COLO829 (cell line): ENCODE results near the gene POU2AF1.
"Not testable (repeated sequence)": the region's sequence is repeated elsewhere in the genome, so short reads cannot be mapped to it uniquely, and the experiment has no call there.

Source experiments
- DNase-seq: peaks from one replicate; pipeline ENCODE4 v3.0.0; 2012; ENCODE audit warnings: low spot score

POU2AF1 gene

DNA sequence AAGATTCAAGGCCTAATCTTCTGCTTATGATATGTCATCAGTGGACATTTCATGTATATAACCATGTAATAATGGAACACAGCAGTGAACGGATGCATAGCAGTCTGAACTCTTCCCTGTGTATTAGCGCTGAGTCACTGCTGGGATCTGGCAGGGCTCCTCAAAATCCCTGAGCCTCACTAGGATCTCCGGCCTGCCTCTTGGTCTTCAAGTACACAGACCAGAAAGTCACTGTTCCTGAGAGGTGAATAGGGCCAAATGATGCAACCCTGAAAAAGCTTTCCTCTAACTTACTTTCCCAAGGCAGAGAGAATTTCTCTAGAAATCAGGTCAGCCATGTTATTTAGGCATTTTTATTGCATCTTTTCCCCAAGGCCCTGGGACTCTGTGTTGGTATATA is 35.0 kb downstream of the POU2AF1 start:
- DNase-seq = no peak

DNA sequence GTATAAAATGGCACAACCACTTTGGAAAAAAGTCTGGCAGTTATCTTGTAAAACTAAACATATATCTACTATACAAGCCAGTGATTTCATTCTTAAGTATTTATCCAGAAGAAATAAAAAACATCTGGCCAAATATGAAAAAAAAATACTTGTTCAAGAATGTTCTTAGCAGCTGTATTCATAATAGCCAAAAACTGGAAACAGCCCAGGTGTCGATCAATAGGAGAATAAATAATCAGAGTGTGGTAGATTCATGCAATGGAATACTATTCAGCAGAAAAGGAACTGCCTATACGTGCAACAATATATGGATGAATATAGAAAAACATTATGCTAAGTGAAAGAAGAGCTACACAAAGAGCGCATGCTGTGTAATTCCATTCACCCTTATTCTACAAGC is 36.7 kb downstream of the POU2AF1 start:
- no peak for DNase-seq

DNA sequence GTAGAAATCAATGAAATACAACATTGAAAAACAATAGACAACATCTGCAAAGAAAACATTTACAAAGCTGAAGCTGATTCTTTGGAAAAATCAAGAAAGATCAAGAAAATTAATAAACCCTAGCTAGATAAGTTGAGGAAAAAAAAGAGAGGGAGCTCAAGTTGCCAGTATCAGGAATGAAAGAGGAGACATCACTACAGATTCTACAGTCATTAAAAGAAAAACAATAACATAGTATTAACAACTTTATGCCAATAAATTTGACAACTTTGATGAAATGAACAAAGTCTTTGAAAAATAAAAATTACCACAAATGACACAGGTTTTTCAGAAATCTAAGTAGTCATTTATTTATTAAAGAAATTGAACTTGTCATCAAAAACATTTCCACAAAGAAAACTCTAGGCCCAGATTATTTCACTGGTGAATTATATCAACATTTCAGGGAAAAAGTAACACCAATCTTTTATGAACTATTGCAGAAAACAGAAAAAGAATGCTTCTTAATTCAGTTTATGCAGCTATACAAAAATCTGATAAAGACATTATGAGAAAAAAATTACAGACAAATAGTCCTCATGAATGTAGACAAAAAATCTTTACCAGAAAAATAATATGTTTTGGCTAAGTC is 39.2 kb downstream of the POU2AF1 start:
- DNase-seq = no peak

DNA sequence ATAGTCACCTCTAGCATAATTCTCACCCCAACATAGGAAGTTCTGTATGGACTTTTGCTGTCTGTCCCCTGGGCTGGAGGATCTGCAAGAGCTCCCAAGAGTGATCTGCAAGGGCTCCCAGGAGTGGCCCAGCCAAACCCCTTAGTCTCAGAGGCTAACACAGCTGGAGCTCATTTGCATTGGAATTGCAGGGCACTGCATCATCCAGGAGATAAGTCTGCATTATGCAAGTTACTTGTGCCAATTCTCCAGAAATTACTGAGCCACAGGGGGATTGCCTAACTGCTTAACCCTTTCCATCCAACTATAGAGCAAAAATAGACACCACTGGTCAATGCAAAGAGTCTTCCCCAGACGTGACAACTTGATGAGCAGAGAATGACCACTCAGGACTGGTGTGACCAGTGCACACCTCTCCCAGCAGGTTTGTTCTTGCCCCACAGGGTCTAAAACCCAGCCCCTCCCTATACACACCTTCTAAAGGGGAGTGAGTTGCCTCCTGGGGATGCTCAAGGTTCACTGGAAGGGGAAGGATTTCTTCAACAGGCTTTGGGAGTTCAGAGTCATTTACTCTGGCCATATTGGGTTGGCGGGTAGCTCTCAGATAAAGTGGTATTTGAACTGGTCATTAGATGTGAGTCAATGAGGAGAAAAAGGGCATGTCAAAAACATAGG is 42.4 kb downstream of the POU2AF1 start:
- DNase-seq = no peak

DNA sequence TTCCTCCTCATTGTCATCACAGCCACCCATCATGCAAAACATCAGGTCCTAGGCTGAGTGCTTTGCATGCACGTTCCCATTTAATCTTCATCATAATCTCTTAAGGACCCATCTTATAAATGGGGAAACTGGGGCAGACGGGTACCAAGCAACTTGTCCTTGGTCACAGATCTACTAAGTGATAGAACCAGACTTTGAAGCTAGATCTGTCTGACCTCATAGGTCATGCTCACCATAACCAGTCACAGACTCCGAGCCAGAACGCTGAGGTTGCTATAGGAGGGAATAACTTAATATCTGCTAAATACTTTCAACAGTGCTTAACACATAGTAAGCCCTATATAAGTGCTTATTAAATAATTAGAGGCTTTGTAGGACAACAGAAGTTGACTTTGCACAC is 43.0 kb downstream of the POU2AF1 start:
- no peak for DNase-seq

DNA sequence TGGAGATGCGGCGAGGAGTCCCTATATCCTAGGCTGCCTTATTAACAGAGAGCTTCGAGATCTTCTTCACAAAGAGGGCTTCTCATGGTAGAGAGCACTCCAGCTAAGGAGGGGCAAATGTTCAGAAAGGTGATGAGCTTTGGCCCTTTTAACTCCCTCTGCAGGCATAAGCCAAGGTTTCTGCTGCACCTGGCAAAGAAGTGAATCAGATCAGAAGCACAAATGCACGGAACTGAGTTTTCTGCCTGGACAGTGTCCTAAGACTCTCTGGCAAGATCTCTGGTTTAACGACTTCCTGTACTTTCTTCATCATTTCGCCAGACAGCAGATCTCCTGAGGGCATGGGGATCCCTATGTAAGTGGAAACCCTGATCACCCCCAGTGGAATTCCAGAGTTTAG is 43.5 kb downstream of the POU2AF1 start:
- DNase-seq = no peak

DNA sequence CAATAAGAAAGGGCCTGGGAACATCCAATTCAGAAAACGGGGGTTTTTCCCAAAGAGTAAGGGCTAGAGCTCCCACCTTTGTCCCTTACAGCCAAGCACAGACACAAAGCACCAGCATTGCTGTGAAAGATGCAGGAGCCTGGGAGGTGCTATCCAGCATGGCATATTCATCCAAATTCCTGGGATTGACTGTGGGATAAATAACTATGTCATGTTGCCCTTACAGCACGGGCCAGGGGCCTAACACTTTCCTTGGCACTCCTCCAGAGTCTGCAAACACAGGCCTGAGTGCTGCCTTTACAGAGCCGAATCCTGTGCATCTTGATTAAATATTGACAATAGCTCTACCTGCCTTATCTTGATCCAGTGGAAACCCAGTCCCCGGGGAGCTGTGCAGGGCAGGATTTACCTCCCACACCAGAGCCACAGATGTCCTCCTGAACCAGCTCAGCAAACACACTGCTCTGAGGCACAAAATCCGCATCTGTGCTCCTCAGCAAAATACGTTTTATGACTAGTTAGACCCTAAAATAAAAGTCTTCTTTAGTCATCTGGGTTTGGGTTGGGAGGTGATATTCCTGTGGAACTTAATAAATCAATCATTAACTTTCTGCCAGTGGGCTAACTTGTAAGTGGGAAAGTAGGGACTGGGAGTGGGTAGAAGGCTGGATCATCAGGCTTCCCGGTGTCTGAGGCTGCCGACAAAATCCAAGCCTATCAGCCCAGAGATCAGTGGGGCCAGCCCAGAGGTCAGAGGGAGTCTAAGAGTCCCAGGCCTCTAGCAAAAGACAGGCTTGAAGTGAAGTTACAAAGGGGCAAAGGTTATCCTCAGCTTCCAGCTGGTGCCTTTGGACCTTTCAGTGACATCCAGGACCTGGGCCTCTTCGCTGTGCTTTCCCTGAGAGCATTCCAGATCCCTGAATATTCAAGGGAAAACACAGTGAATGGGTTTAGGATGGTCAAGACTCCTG is 44.3 kb downstream of the POU2AF1 start:
- no peak for DNase-seq

DNA sequence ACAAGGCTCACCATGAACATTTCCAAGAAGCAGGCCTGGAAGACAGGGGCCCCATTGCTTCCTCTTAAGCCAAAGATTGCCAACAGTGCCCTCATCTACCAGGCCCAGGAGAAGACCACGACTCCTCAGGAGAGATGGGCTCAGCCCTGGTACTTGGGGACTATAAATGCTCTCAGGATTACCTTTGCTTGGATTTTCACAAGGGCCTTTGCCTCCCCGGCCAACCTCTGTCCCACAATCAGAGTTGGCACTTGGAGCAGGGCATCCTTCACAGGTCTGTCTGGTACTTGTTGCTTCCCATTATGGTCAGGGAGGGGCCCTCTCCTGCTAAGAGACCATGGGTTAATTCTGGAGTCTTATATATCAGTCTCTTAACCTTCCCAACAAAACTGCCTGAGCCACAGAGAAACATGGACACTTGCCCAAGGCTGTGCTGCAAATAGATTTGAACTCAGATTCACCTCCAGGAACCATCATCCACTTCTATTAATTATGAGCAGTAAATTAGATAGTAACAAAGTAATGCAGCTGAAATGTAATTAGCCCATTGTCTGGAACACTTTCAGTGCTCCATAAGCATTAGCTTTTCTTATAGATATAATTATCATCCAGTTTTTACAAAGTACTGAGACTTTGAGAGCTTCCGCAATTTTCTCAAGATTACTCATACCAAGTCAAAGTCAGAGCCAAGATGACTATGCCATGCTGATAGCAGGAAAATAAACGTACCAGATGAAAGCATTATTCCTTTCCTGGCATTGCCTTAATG is 47.2 kb downstream of the POU2AF1 start:
- DNase-seq = no peak

DNA sequence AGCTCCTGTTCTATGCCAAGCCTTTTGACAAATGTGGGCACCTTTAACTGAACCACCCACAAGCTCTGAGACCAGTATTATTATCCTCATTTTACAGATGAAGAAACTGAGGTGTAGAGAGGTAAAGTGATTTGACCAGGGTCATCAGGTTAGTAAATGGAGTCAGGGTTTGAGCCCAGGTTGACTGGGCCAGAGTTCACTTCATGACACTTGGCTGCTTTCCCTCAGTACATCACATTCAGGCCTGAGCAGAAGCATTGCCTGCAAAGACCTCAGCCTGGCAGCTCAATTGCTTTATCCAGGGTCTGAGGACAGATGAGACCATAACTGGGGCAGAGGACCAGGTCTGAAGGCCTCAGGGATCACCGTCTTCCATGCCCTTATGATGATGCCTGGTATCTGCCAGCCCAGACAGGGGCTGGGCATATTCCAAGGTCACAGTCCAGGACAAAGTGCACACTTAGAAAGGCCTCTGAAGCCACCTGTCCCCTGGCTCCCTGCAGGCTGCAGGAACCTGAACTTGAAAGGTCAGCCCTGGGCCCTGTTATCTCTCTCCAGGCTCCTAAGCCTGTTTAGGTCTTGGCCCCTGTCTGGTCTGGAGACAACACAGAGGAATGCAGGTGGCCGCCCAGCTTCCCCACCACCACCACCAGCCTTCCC is 48.7 kb downstream of the POU2AF1 start:
- no peak for DNase-seq

DNA sequence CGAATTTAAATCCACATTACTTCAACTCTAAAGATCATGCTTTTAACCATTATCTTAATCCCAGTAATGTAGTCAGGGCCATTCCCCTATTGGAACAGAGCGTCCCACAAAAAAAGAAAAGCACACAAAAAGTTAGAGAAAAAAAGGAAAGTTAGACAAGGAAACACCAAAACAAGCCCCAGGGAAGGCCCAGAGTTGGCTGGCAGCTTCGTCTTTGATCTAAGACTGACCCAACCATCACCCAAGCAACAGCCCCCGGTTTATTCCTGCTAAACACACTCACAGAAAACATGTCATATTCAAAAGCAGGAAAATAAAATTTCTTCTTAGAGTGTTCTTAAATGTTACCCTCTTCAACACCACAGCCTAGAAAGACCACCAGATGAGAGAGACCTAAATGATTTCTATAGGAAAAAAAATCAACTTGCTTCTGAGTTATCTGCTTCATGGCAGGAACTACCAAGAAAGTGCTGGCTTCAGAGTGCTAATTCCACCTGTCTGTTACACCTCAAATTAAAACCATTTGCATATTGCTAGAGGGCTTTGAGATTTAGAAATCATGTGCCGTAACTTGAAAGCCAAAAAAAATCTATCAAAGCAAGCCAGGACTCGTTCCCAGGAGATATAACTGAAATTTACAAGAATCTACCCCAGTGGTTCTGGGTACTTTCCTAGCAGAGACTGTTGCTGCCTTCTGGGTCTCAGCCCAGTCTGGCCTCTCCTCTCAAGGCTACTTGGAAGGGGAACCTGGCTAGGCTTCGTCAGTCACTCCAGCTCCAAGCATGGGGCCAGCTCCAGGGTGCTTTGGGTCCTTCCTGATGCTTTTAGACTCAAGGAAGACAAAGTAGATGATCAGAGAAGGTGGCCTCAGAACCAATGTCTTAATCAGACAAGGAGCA is 49.5 kb downstream of the POU2AF1 start:
- DNase-seq = no peak

DNA sequence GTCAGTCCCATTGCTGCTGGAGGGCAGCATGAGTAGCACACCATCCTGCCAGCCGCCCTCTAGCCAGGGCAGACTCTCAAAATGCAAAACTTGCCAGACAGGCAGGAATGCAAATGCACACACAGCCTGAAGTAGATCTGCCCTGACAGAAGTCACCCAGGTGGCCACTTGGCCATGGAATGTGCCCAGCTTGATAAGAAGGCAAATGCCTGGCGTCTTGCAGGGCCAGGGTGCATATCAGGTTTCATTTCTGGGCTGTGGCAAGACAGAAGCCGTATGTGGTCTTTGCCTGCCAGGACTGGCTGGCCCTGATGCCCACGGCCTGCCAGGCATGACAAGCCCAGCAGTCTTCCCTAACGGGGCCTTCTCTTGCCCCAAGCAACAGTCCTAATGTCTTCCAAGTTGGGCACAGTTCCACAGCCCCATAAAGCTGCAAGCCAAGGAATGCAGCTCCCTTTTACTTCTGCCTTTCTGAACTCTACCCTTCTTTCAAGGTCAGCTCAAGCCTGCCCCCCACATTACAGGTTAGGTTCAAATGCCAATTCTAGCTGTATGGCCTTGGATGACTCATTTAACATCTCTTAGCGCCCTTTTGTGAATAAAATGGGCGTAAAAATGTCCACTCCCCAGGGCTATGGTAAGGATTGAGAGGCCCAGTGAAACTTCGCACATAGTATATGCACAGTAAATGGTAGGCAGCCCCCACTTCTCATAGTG is 51.0 kb downstream of the POU2AF1 start:
- DNase-seq = no peak

DNA sequence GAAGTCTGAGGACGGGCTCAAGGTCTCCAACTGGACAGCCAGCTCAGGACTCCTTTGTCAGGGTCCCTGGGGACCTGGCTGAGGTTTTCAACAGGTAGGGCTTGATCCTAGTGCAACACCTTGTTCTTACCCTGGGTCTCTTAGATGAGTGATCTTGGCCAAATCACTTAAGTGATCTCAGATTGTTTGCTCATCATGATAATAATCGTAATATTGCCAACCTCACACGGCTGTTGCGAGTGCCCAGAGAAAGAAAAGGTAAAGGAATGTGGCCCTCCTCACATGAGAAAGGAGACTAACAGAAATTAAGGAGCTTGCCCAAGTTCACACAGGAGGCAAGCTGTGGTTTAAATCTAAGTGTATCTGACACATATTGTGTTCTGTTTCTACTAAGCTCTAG is 52.3 kb downstream of the POU2AF1 start:
- no peak for DNase-seq

DNA sequence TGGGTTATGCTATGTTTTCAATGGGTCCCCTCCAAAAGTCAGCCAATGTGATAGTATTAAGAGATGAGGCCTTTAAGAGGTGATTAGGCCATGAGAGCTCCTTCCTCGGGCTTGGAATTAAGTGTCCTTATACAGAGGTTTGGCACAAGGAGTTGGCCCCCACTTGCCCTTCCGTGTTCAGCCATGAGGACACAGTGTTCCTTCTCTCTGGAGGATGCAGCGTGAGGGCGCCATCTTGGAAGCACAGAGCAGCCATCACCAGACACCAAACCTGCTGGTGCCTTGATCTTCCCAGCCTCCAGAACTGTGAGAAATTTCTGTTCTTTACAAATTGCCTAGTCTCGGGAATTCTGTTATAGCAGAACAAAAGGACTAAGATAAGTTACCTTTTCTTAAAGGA is 53.8 kb downstream of the POU2AF1 start:
- DNase-seq = no peak

DNA sequence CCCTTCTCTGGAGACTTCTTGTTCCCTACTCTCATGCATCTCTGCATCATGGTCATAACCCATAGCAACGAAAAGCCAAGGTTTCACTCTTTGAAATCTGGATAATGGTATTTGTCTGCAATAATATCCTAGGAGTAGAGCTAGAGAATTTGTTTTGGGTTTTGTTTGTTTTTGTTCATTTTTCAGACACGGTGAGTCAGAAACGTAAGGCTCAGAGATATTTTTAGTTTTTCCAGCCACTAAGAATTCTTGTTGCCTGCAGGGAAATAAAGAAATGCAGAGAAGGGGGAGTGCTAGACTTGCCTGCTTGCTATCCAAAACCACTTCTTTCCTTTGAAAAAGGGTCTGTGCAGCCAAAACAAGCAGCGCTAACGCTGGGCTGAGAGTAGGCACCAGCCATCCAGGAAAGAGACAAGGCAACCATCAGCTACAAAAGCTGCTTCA is 54.8 kb downstream of the POU2AF1 start:
- DNase-seq = no peak

DNA sequence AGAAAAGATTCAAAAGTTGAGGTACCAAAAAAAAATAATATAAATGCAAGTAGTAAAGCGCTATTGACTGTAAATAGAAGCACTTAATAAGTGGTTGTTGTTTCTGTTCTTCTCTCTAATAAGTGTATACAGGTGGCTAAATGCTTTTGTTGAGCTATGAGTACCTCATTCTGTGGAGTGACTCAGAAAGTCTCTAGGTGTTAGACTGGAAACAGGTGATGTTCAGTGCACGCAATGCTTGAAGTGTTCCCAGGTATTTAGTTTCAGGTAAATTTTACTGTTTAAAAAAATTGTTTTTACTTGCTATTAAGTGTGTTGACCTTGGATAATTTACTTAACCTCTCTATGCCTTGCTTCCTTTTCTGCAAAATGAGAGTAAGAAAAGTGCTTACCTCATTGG is 56.5 kb downstream of the POU2AF1 start:
- DNase-seq = no peak

DNA sequence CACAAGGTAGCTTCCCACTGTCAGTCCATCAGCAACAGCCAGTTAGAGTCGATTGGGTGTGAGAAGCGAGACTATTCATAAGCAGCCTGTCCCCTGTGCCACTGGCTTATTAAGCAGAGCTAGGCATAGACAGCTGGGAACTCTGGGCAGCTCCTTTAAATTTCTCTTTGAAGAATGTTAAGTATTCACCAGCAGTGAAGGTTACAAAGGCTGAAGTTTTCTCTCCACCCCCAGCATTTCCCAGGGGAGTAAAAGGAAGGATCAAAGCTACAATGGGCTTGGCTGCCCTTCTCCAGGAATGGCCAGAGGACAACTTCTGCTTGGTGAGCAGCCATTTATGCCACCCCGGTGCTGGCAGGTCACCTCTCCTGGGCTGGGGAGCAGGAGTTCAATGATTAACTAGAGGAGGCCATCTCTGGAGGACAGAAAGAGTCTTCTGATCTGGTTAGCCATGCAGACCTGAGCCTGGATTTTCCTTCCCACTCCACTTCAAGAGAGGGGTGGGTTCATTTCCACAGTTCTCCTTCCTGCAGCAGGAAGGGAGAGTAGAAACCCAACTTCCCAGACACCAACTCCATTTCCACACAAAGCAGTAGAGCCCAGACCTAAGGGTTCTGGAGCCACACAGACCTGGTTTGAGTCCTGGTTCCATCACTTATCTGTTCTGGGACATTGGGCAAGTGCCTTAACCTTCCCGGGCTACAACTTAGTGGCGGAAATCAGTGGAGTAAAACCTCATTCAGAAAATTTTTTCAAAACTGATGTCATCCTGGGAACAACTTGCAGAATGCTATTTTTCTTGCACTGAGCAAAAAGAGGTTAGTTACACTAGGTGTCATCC is 58.1 kb downstream of the POU2AF1 start:
- DNase-seq = no peak

DNA sequence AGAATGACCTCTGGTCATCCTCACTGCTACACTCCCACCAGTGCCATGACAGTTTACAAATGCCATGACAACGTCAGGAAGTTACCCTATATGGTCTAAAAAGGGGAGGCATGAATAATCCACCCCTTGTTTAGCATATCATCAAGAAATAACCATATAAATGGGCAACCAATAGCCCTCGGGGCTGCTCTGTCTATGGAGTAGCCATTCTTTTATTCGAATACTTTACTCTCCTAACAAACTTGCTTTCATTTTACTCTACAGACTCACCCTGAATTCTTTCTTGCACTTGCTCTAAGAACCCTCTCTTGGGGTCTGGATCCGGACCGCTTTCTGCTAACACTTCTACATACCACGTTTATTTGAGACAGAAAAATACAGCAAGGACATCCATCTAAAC is 58.9 kb downstream of the POU2AF1 start:
- not testable (repeated sequence) for DNase-seq

DNA sequence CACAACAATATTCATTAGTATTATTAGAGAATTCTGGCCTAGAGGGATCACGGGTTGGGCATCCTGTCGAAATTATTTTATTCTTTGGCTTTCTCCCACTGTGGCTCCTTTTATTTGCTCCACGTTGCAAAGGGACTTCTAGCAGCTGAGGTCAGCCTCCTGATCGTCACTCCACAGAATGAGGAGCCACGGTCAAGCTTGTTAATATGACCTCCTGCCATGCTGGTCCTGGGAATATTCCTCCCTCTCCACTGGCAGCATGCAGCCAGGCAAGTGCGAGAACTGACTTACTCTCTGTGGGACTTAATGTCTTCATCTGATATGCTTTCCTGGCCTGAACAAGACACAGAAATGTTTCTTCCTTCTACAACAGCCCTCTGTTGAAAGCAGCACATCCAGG is 59.8 kb downstream of the POU2AF1 start:
- no peak for DNase-seq

DNA sequence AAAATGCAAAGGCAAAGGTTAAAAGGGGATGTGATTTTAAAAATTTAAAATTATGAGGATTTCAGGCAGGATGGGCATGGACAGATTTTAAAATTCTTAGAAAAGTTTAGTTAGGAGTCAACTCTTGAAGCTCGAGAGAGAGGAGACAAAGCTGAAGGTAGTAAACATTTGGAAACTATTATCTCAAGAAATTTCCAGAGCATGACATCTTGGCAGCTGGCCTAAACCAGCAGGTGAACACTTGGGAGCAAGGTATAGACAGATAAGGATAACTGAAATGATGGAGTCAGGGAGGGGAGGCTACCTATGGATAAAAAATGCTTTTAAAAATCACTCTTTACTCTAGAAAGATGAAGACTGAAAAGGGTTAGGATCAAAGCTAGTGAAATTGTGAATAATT is 67.0 kb downstream of the POU2AF1 start:
- no peak for DNase-seq
